Activated T-helper 2 cell treated with anti-CD3 and anti-CD28 coated beads, Interferon-gamma antibody, Interleukin-2, Interleukin-4, amounts not matched to agents 10 μg/mL and 5 μg/mL and 100 μg/mL, durations not matched to agents 14 hours and 24 hours and 36 hours (primary cell): Measurements from ENCODE around the gene CAMK1D. TPM values are rescaled to one million over a fixed set of nuclear protein-coding genes. Genes with fewer than 3 reads are reported as not detected.

ENCODE experiments used
- DNase-seq: peaks from one replicate; pipeline ENCODE4 v3.0.0; 2021; ENCODE audit warnings: low spot score
- H3K27ac Mint-ChIP-seq: one replicate; pipeline ENCODE4 v1.8.0; 2021; ENCODE audit warnings: mixed read lengths
- H3K27me3 Mint-ChIP-seq: one replicate; pipeline ENCODE4 v1.8.0; 2021; ENCODE audit warnings: low read depth, mixed read lengths
- H3K36me3 Mint-ChIP-seq: one replicate; pipeline ENCODE4 v1.8.0; 2021; ENCODE audit warnings: low read depth, mixed read lengths
- H3K4me1 Mint-ChIP-seq: one replicate; pipeline ENCODE4 v1.8.0; 2021; ENCODE audit warnings: low read depth, mixed read lengths
- H3K4me3 Mint-ChIP-seq: one replicate; pipeline ENCODE4 v1.8.0; 2021; ENCODE audit warnings: low read depth, mild to moderate bottlenecking, moderate library complexity, mixed read lengths
- H3K9me3 Mint-ChIP-seq: one replicate; pipeline ENCODE4 v1.8.0; 2021; ENCODE audit warnings: mixed read lengths
- intact Hi-C: fragments of 100-400 bp; cut with micrococcal nuclease; formaldehyde crosslinking; loops from one replicate; pipeline ENCODE4 v1.15.1; 2023
- total RNA-seq: library from RNA; stranded (reverse); gene quantifications from 2 replicates; pipeline ENCODE4 v1.2.3, GENCODE V29; 2022

CAMK1D gene
- total RNA-seq, 1 donor from 2014 or later, result 5.7 TPM

DNA sequence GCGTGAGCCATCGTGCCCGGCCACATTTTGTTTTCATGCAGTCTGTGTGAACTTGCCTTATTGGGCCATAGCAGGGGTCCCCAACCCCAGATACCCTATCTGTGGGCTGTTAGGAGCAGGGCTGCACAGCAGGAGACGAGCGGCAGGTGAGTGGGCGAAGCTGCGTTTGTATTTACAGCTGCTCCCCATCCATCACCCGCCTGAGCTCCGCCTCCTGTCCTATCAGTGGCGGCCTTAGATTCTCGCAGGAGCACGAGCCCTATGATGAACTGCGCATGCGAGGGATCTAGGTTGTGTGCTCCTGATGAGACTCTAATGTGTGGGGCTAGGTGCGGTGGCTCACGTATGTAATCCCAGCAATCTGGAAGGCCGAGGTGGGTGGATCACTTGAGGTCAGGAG, 293.9 kb downstream of the CAMK1D start:
- H3K27ac Mint-ChIP-seq, result no peak overlapping the region
- DNase-seq, result no peak
- H3K27me3 Mint-ChIP-seq, result no peaks in the 10 kb centered on the region
- no peak overlapping the region for H3K4me3 Mint-ChIP-seq
- H3K36me3 Mint-ChIP-seq, result no peaks in the 10 kb centered on the region
- intact Hi-C loops, result no loop called here
- H3K9me3 Mint-ChIP-seq, result no peaks in the 10 kb centered on the region
- peaks cover 24% of the 10 kb centered on the region for H3K4me1 Mint-ChIP-seq

- peak overlapping the region; percentile 62 for H3K27ac Mint-ChIP-seq
- H3K9me3 Mint-ChIP-seq, result no peaks in the 10 kb centered on the region
- no peaks in the 10 kb centered on the region for H3K27me3 Mint-ChIP-seq
- H3K4me1 Mint-ChIP-seq, result peaks cover 18% of the 10 kb centered on the region
- no peak for DNase-seq
- intact Hi-C loops, result loop anchor here (1.0 kb wide), 1 partner anchor 9 kb away; no protein-coding TSS in a partner anchor
- no peak overlapping the region for H3K4me3 Mint-ChIP-seq
- H3K36me3 Mint-ChIP-seq, result peaks cover 3% of the 10 kb centered on the region
Measured at GRCh38 chr10:12644380-12645144, 295.2 kb downstream of the CAMK1D start.

GRCh38 chr10:12645449-12645848, 296.1 kb downstream of the CAMK1D start:
- no peak for DNase-seq
- peaks cover 1% of the 10 kb centered on the region for H3K27me3 Mint-ChIP-seq
- intact Hi-C loops, result no loop called here
- no peaks in the 10 kb centered on the region for H3K9me3 Mint-ChIP-seq
- H3K27ac Mint-ChIP-seq, result no peak overlapping the region
- no peak overlapping the region for H3K4me3 Mint-ChIP-seq
- peaks cover 3% of the 10 kb centered on the region for H3K36me3 Mint-ChIP-seq
- H3K4me1 Mint-ChIP-seq, result peaks cover 18% of the 10 kb centered on the region

DNA sequence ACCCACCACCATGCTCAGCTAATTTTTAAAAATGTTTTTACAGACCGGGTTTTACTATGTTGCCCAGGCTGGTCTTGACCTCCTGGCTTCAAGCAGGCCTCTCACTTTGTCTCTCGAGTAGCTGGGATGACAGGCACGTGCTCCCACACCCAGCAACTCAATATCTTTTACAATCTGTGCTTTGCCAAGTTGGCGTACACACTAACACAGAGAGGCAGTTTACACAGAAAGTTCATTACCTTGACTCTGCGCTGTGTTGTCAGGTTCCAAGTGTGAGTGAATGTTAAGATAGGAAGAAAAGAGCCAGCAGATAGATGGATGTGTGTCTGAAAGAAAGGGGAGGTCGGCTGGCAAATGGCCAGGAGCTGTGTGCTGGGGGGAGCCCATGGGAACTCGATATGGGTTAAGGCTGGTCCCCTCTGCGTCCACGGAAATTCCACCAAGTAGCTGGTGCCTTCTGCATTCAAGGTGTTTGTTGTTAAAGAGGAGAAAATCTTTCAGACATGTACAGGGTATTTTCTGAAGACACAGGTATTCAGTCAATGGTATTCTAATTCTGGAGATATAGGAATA, 299.8 kb downstream of the CAMK1D start:
- Mint-ChIP-seq H3K9me3 (no peaks in the 10 kb centered on the region), H3K36me3 (peaks cover 3% of the 10 kb centered on the region), H3K27ac (no peak overlapping the region), H3K27me3 (peaks cover 1% of the 10 kb centered on the region), H3K4me3 (no peak overlapping the region), H3K4me1 (peaks cover 14% of the 10 kb centered on the region)
- intact Hi-C loops, result no loop called here
- no peak for DNase-seq

- H3K4me1 Mint-ChIP-seq, result peaks cover 3% of the 10 kb centered on the region
- H3K36me3 Mint-ChIP-seq, result peaks cover 3% of the 10 kb centered on the region
- H3K27ac Mint-ChIP-seq, result no peak overlapping the region
- H3K27me3 Mint-ChIP-seq, result peaks cover 1% of the 10 kb centered on the region
- H3K4me3 Mint-ChIP-seq, result no peak overlapping the region
- no peaks in the 10 kb centered on the region for H3K9me3 Mint-ChIP-seq
- DNase-seq, result no peak
- intact Hi-C loops, result loop anchor here (10.0 kb wide), 1 partner anchor 295 kb away; no protein-coding TSS in a partner anchor
Measured at GRCh38 chr10:12650122-12650521, 300.8 kb downstream of the CAMK1D start.

- Mint-ChIP-seq H3K4me3 (no peak overlapping the region), H3K27ac (no peak overlapping the region), H3K4me1 (peaks cover 3% of the 10 kb centered on the region), H3K27me3 (peaks cover 1% of the 10 kb centered on the region), H3K9me3 (no peaks in the 10 kb centered on the region), H3K36me3 (peaks cover 3% of the 10 kb centered on the region)
- intact Hi-C loops, result loop anchor here (10.0 kb wide), 1 partner anchor 296 kb away; no protein-coding TSS in a partner anchor
- no peak for DNase-seq
Measured at GRCh38 chr10:12650538-12651298, 301.4 kb downstream of the CAMK1D start.

- DNase-seq, result no peak
- H3K4me1 Mint-ChIP-seq, result peaks cover 18% of the 10 kb centered on the region
- intact Hi-C loops, result loop anchor here (1.0 to 10.0 kb wide), 2 partner anchors 301 to 392 kb away; no protein-coding TSS in a partner anchor
- no peaks in the 10 kb centered on the region for H3K27me3 Mint-ChIP-seq
- H3K9me3 Mint-ChIP-seq, result no peaks in the 10 kb centered on the region
- H3K27ac Mint-ChIP-seq, result no peak overlapping the region
- no peaks in the 10 kb centered on the region for H3K36me3 Mint-ChIP-seq
- no peak overlapping the region for H3K4me3 Mint-ChIP-seq
Measured at GRCh38 chr10:12655940-12656339, 306.6 kb downstream of the CAMK1D start.

DNA sequence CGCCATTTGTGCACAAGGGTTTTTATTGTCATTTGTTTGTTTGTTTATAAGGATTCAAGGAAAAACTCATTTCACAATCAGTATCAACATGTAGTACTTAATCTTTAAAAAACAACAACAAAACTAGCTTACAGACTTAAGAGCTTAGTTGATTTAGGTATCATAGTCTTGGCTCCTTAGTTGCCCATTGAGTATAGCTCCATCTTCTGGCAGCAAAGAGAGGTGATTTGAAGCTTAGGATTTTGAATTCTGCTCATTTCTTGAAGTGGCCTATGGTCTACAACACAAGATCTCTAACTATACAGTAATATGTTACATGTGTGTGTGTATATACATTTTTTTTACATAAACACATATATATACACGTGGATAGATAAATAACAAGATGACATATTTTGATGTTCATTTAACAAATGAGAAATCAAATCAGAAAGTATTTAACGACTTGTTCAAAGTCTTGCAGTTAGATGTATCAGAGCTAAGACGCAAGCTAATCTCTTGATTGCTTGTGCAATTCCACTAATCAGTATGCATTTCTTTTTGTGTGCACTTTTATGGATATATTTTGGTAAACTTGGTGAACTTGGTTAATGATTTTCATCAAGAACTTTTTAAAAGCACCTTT, 307.3 kb downstream of the CAMK1D start:
- no peak for DNase-seq
- H3K27ac Mint-ChIP-seq, result no peak overlapping the region
- no peak overlapping the region for H3K4me3 Mint-ChIP-seq
- H3K4me1 Mint-ChIP-seq, result peaks cover 18% of the 10 kb centered on the region
- H3K36me3 Mint-ChIP-seq, result no peaks in the 10 kb centered on the region
- intact Hi-C loops, result loop anchor here (1.0 to 10.0 kb wide), 2 partner anchors 302 to 392 kb away; no protein-coding TSS in a partner anchor
- H3K9me3 Mint-ChIP-seq, result no peaks in the 10 kb centered on the region
- H3K27me3 Mint-ChIP-seq, result no peaks in the 10 kb centered on the region

DNA sequence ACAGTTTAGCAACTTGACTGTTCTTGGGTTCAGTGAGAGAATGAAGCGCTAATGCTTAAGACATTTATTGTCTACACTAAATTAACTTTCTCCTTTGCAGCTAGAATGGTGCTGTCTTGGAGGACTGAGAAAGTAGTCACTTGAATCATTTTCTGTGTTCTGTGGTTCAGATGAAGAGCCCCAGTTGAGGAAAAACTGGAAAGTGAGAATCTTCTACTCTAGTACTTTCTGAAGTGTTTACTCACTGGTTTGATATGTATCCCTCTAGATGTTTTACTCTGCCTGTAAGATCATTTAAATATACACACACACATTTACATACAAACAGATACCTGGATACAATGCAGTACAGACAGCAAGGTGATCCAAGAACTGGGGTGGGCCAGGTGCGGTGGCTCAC, 308.1 kb downstream of the CAMK1D start:
- intact Hi-C loops, result loop anchor here (10.0 kb wide), 1 partner anchor 303 kb away; no protein-coding TSS in a partner anchor
- no peak overlapping the region for H3K27ac Mint-ChIP-seq
- no peak overlapping the region for H3K4me3 Mint-ChIP-seq
- no peak for DNase-seq
- no peaks in the 10 kb centered on the region for H3K9me3 Mint-ChIP-seq
- no peaks in the 10 kb centered on the region for H3K36me3 Mint-ChIP-seq
- H3K4me1 Mint-ChIP-seq, result peaks cover 18% of the 10 kb centered on the region
- H3K27me3 Mint-ChIP-seq, result no peaks in the 10 kb centered on the region

- H3K4me1 Mint-ChIP-seq, result peaks cover 18% of the 10 kb centered on the region
- H3K36me3 Mint-ChIP-seq, result no peaks in the 10 kb centered on the region
- H3K27me3 Mint-ChIP-seq, result no peaks in the 10 kb centered on the region
- intact Hi-C loops, result loop anchor here (10.0 kb wide), 1 partner anchor 304 kb away; no protein-coding TSS in a partner anchor
- no peak overlapping the region for H3K27ac Mint-ChIP-seq
- DNase-seq, result no peak
- no peaks in the 10 kb centered on the region for H3K9me3 Mint-ChIP-seq
- H3K4me3 Mint-ChIP-seq, result no peak overlapping the region
Measured at GRCh38 chr10:12658526-12658925, 309.2 kb downstream of the CAMK1D start.

GRCh38 chr10:12659706-12660105, 310.4 kb downstream of the CAMK1D start:
- DNase-seq, result no peak
- no peak overlapping the region for H3K4me3 Mint-ChIP-seq
- intact Hi-C loops, result loop anchor here (10.0 kb wide), 1 partner anchor 305 kb away; no protein-coding TSS in a partner anchor
- H3K9me3 Mint-ChIP-seq, result no peaks in the 10 kb centered on the region
- H3K27ac Mint-ChIP-seq, result no peak overlapping the region
- peaks cover 18% of the 10 kb centered on the region for H3K4me1 Mint-ChIP-seq
- no peaks in the 10 kb centered on the region for H3K27me3 Mint-ChIP-seq
- no peaks in the 10 kb centered on the region for H3K36me3 Mint-ChIP-seq

GRCh38 chr10:12660812-12661211, 311.5 kb downstream of the CAMK1D start:
- no peaks in the 10 kb centered on the region for H3K36me3 Mint-ChIP-seq
- H3K9me3 Mint-ChIP-seq, result no peaks in the 10 kb centered on the region

More at GRCh38 chr10:12660812-12661211, 311.5 kb downstream of the CAMK1D start:
- H3K4me3 Mint-ChIP-seq, result no peak overlapping the region
- H3K4me1 Mint-ChIP-seq, result peaks cover 13% of the 10 kb centered on the region
- no peaks in the 10 kb centered on the region for H3K27me3 Mint-ChIP-seq
- no peak overlapping the region for H3K27ac Mint-ChIP-seq
- intact Hi-C loops, result no loop called here
- no peak for DNase-seq
